Stimulated activated CD4-positive, alpha-beta T cell treated with anti-CD3 and anti-CD28 coated beads, Interleukin-15, amount 100 ng/mL, for 24 hours (primary cell): ENCODE results near the gene DPCD.

Experiments
- DNase-seq: peaks from one replicate; pipeline ENCODE4 v3.0.0-alpha.2; 2020

Gene DPCD

GRCh38 chr10:101567165-101568006 lies 20.7 kb upstream of the DPCD start:
- DNase-seq, result no peak

DNA sequence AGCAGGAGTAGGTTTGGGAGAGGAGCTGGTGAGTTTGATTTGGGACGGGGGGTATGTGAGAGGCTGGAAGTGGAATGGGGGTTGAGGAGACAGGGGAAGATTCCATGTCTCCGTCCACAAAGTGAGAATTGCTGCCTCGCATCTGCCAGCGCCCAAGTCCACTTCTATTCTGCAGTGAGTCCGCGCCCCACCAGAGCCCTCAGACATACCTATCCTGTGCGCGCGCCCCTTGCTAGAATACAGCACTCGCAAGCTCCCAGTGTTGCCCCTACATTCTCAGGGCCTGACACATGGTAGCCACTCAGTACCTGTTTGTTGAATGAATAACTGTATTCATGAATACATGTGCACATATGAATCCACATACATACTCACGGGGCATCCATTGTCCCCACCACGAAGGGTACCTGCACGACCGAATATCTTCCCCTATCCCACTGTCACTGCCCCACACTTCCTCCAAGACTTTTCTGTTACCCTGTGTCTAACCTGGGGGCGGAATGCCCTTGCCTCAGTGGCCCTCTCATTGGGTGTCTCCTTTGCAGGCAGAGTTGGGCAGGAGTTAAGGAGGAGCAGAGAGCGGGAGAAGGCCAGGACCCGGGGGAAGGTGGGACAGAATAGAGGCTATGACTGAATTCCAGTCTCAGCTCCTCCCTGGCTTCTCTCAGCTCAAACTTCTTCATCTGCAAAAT lies 19.9 kb upstream of the DPCD start:
- no peak for DNase-seq

GRCh38 chr10:101569323-101569621 lies 18.8 kb upstream of the DPCD start:
- DNase-seq, result no peak

GRCh38 chr10:101569622-101570427 lies 18.3 kb upstream of the DPCD start:
- peak; percentile 86 for DNase-seq

DNA sequence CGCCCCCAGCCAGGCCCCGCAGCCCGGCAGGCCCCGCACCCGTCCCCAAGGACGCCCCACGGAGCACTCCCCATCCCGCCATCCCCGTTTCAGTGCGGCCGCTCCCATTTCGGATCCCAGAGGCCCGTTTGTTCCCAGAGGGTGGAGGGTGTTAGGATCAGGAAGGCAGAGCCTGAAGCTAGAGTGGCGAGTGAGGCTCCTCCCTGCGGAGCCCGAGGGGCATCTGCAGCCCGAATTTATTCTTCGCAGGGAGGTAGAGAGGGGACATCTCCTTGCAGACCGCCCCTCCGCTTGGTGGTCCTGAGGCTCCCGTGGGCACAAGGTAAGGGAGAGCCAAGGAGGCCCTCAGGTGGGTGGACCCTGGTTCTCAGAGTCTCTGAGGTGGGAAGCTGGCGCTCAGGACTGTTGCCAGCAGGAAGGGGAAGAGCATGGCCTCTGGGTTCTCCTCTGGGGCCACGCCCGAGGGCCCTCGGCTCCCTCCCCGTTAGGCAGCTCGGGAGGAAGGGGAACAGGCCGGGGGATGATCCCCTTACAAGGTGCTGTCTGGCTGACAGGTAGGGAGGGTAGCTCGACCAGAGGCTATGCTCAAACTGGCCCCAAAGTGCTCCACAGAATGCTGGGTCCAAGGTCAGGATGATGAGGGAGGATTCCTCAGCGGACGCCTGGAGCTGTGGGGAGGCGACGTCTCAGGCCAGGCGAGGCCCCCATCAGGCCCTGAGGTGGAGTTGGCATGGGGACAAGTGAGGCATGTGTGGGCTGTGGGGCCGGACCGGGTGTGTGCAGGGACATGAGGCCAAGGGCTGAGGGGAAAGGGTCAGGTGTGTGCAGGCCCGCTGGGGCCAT lies 17.5 kb upstream of the DPCD start:
- DNase-seq, result no peak

GRCh38 chr10:101571271-101571925 lies 16.7 kb upstream of the DPCD start:
- DNase-seq, result no peak

DNA sequence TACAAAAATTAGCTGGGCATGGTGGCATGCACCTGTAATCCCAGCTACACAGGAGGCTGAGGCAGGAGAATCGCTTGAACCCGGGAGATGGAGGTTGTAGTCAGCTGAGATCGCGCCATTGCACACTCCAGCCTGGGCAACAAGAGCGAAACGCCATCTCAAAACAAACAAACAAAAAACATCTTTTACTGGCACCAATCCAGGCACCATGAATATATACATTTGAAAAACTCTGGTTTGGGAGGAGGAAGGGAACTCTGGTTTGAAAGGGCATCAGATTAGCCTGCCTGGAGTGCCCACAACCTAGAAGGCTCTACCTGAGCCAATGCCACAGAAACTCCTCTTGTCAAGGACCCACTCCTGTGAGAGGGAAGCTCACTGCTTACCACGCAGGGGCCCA lies 16.0 kb upstream of the DPCD start:
- DNase-seq, result no peak

GRCh38 chr10:101572785-101573184 lies 15.3 kb upstream of the DPCD start:
- DNase-seq, result no peak

GRCh38 chr10:101573885-101574753 lies 14.0 kb upstream of the DPCD start:
- DNase-seq, result no peak

GRCh38 chr10:101575091-101575490 lies 13.0 kb upstream of the DPCD start:
- DNase-seq, result no peak

DNA sequence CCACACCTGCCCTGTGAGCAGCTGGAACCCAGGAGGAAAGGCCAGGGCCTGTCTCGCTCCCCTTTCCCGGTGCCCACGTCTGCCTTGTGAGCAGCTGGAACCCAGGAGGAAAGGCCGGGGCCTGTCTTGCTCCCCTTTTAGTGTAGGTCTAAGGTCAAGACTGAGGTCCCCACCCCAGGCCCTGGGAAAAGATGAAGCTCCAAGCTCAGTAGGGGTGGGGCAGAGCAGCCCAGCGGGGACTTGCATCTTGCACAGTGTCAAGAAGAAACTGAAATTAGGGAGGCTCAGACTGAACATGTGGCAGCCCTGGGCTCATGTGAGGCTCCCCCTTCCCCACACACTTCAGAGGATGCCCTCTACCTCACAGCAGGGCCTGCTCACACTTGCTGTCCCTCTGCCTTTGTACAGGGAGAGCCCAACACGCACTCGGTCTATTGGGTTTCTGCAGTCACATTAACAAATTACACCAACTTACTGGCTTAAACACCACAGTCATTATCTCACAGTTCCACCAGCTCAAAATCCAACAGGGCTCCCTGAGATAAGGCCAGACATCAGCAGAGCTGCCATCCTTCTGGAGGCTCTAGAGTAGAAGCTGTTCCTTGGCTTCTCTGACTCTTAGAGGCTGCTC lies 12.4 kb upstream of the DPCD start:
- no peak for DNase-seq

DNA sequence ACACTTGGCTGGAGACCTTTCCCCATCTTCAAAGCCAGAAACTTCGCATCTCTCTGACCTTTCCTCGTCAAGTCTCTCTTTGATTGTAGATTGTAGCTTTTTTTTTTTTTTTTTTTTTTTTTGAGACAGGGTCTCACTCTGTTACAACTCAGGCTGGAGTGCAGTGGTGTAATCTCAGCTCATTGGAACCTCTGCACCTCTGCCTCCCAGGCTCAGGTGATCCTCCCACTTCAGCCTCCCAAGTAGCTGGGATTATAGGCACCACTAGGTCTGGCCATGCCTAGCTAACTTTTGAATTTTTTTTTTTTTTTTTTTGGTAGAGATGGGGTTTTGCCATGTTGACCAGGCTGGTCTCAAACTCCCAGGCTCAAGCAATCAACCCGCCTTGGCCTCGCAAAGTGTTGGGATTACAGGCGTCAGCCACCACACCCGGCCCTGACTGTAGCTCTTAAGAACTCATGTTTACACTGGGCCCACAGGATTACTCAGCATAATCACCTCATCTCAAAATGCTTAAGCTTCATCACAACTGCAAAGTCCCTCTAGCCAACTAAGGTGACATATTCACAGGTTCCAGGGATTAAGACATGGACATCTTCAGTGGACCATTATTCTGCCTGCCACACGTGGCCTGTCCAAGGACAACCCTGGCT lies 11.8 kb upstream of the DPCD start:
- DNase-seq, result no peak

GRCh38 chr10:101577121-101577871 lies 10.8 kb upstream of the DPCD start:
- no peak for DNase-seq

DNA sequence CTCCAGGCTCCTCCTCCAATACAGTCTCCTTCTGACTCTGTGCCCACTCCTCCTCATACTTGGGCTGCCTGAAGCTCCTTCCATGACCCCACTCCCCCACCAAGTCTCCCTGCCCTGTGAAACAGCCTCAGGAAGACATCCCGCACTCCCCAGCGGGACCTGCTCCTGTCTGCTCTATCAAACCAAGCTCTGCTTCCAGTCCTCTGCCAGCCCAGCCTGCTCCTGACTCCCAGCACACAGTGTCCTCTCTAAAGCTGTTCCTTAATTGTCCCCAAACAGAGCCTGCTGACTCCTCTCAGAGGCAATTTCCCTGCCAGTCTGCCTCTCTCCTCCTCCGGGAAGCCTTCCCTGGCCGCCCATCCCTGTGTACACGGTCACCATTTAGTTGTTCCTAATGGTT lies 9.9 kb upstream of the DPCD start:
- no peak for DNase-seq

- no peak for DNase-seq
These were observed 9.2 kb upstream of the DPCD start for GRCh38 chr10:101578803-101579515.

DNA sequence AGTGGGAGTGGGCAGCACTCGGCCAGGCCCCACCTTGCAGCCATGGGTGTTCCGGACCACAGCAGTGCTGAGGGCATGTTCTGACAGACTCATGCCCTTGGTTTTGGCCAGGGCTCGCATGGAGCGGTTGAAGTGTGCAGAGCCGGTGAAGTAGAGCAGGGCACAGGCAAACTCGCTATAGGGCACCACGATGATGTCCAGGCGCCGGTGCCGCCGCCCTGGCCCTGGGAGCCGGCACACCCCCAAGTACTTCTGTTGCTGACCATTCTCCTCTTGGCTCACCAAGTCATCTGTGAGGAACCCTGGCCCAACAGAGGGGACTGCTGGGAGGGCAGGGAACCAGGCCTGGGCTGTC lies 8.6 kb upstream of the DPCD start:
- no peak for DNase-seq

GRCh38 chr10:101580486-101581399 lies 7.4 kb upstream of the DPCD start:
- no peak for DNase-seq

- no peak for DNase-seq
These were observed 2.3 kb upstream of the DPCD start for GRCh38 chr10:101585841-101586240.
